Coronary artery (tissue), 2 donors: Measurements from ENCODE around the gene SLC22A3.

Experiments used
- DNase-seq: peaks from one replicate; pipeline ENCODE4 v3.0.0-alpha.2; 2017; ENCODE audit warnings: low spot score
- H3K27ac ChIP-seq, 2 donors: fragments of 200-600 bp; sonication (generic); one replicate each; pipeline ENCODE4 v1.5.1; 2016 to 2019
- H3K4me3 ChIP-seq: fragments of 200-600 bp; sonication (generic); 2 replicates; pipeline ENCODE4 v1.5.1; 2016; ENCODE audit warnings: mild to moderate bottlenecking, moderate library complexity
- CTCF ChIP-seq: fragments of 200-600 bp; sonication (generic); IDR thresholded peaks from one replicate; pipeline ENCODE4 v1.5.1; 2019; ENCODE audit warnings: antibody characterized with exemption

The SLC22A3 gene

GRCh38 chr6:160374836-160375560 lies 26.8 kb downstream of the SLC22A3 start:
- DNase-seq: no peak
- TF ChIP-seq CTCF: no peak
- Histone ChIP-seq H3K27ac (peak overlapping the region in 1 of 2 donors; percentile 63), H3K4me3 (no peak overlapping the region)

GRCh38 chr6:160375561-160375949 lies 27.4 kb downstream of the SLC22A3 start:
- peak overlapping the region in 1 of 2 donors; percentile 63 for H3K27ac ChIP-seq
- TF ChIP-seq CTCF: no peak

GRCh38 chr6:160376445-160376844 lies 28.3 kb downstream of the SLC22A3 start:
- no peak for TF ChIP-seq CTCF
- Histone ChIP-seq H3K27ac (no peak overlapping the region), H3K4me3 (no peak overlapping the region)
- DNase-seq: no peak

More at GRCh38 chr6:160375561-160375949, 27.4 kb downstream of the SLC22A3 start:
- DNase-seq: no peak
- H3K4me3 ChIP-seq: no peak overlapping the region

GRCh38 chr6:160378218-160378617 lies 30.0 kb downstream of the SLC22A3 start:
- Histone ChIP-seq H3K27ac (peak overlapping the region; percentile 17 to 54), H3K4me3 (no peak overlapping the region)
- DNase-seq: no peak
- TF ChIP-seq CTCF: no peak

GRCh38 chr6:160378882-160379281 lies 30.7 kb downstream of the SLC22A3 start:
- peak overlapping the region; percentile 17 to 54 for H3K27ac ChIP-seq
- H3K4me3 ChIP-seq: no peak overlapping the region
- no peak for TF ChIP-seq CTCF
- no peak for DNase-seq

- Histone ChIP-seq H3K27ac (peak overlapping the region; percentile 17 to 54), H3K4me3 (no peak overlapping the region)
- no peak for TF ChIP-seq CTCF
- no peak for DNase-seq
Measured at GRCh38 chr6:160379466-160379865, 31.3 kb downstream of the SLC22A3 start.

GRCh38 chr6:160382946-160383345 lies 34.8 kb downstream of the SLC22A3 start:
- H3K4me3 ChIP-seq: no peak overlapping the region
- no peak overlapping the region for H3K27ac ChIP-seq
- TF ChIP-seq CTCF: no peak
- no peak for DNase-seq
